Brain pericyte (primary cell): ENCODE data around the gene SPPL2B.
"Not testable (repeated sequence)": the region's sequence is repeated elsewhere in the genome, so short reads cannot be mapped to it uniquely, and the experiment has no call there.

Source experiments
- DNase-seq: peaks from one replicate; pipeline ENCODE4 v3.0.0-alpha.2; 2012; ENCODE audit warnings: low read depth, low spot score

SPPL2B gene

GRCh38 chr19:2338055-2338615 is 9.7 kb downstream of the SPPL2B start:
- no peak for DNase-seq

- DNase-seq: no peak
These were observed 10.5 kb downstream of the SPPL2B start for GRCh38 chr19:2338751-2339643.

GRCh38 chr19:2339644-2340310 is 11.3 kb downstream of the SPPL2B start:
- no peak for DNase-seq

GRCh38 chr19:2340496-2341243 is 12.2 kb downstream of the SPPL2B start:
- DNase-seq: no peak

- DNase-seq: no peak
These were observed 12.8 kb downstream of the SPPL2B start for GRCh38 chr19:2341244-2341751.

- DNase-seq: no peak
These were observed 13.5 kb downstream of the SPPL2B start for GRCh38 chr19:2341982-2342381.

- DNase-seq: no peak
These were observed 14.3 kb downstream of the SPPL2B start for GRCh38 chr19:2342656-2343288.

- no peak for DNase-seq
These were observed 15.0 kb downstream of the SPPL2B start for GRCh38 chr19:2343289-2343982.

- no peak for DNase-seq
These were observed 15.9 kb downstream of the SPPL2B start for GRCh38 chr19:2344381-2344870.

- DNase-seq: no peak
These were observed 16.6 kb downstream of the SPPL2B start for GRCh38 chr19:2345076-2345475.

GRCh38 chr19:2345794-2346663 is 17.5 kb downstream of the SPPL2B start:
- no peak for DNase-seq

GRCh38 chr19:2349818-2350217 is 21.3 kb downstream of the SPPL2B start:
- not testable (repeated sequence) for DNase-seq

GRCh38 chr19:2350656-2351055 is 22.2 kb downstream of the SPPL2B start:
- no peak for DNase-seq

GRCh38 chr19:2351591-2351990 is 23.1 kb downstream of the SPPL2B start:
- DNase-seq: no peak

GRCh38 chr19:2352121-2352520 is 23.6 kb downstream of the SPPL2B start:
- DNase-seq: no peak

GRCh38 chr19:2353159-2353886 is 24.8 kb downstream of the SPPL2B start:
- no peak for DNase-seq

GRCh38 chr19:2353887-2354592 is 25.6 kb downstream of the SPPL2B start:
- no peak for DNase-seq

- DNase-seq: no peak
These were observed 26.2 kb downstream of the SPPL2B start for GRCh38 chr19:2354670-2355069.
